Measurements from ENCODE around the gene SLC24A3. TPM values are rescaled to one million over a fixed set of nuclear protein-coding genes. Genes with fewer than 3 reads are reported as not detected.

Gene SLC24A3
- total RNA-seq (2022; extraction: Qiagen RNA extraction), result not detected in 5 replicates

DNA sequence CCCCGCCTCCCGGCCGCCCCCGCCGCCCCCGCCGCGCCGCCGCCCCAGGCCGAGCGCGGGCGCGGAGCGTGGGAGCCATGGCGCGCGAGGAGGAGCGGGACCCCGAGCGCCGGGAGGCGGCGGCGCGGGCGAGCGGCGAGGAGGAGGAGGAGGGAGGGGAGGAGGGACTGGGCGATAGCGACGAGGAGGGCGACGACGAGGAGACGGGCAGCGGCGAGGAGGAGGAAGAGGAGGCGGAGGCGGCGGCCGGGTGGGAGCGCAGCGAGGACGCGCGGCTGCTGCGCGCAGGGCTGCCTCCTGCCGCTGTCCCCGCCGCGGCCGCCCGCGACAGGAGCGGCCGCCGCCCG is at the start of gene SLC24A3:
Gene SLC24A3, plus strand, starts transcription at position 174 of the 347 bp plus-strand sequence.

DNA sequence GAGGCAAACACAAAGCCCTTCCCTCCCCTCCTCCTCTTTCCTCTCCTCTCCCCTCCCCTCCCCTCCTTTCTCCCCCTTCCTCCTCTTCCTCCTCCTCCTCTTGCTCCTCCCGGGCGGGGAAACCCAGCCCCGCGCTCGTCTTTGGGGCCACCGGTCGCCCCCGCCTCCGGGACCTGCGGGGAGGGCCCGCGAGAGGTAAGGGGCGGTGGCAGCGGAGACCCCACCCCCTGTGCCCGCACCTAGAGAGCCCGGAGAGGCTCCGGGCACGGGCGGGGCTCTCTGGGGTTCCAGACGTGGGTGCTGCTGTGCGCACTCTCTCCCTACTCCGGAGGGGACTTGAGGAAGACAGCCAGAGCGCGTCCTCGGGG is 545.7 kb downstream of the SLC24A3 start, which contains the start of gene RIN2:
Gene RIN2, plus strand, starts transcription at position 126 of the 368 bp plus-strand sequence. CDS start 131,344 bp downstream, outside the sequence.

Measured in A549 treated with Mapracorat at 1 μM for 4 hours (cell line).